Panc1 (cell line): ENCODE measurements around the gene SAMD4A. TPM values are rescaled to one million over a fixed set of nuclear protein-coding genes. Genes with fewer than 3 reads are reported as not detected.

ENCODE experiments used
- ATAC-seq: fragments of 200-7000 bp; cut with Tn5 transposase; 2 replicates; pipeline ENCODE4 v1.9.1; 2020; ENCODE audit warnings: mild to moderate bottlenecking, moderate library complexity
- BruUV-seq: library from RNA; stranded (reverse); fragments of 400-500 nt; replicated peaks from 2 replicates; lab custom pipeline; 2021; lab: Mats Ljungman, UMichigan
- CTCF ChIA-PET: fragments of 300-600 bp; sonication (Branson Sonifier 250); formaldehyde crosslinking; loops from one replicate; lab custom pipeline; 2022; ENCODE audit warnings: antibody characterized with exemption; lab: Charles Lee
- POLR2A ChIA-PET: fragments of 300-600 bp; sonication (Branson Sonifier 250); formaldehyde crosslinking; loops from one replicate; lab custom pipeline; 2022; ENCODE audit warnings: antibody characterized with exemption; lab: Charles Lee
- DNase-seq: peaks from one replicate; pipeline ENCODE4 v3.0.0-alpha.2; 2010; ENCODE audit warnings: low read depth, low spot score
- H3K27ac ChIP-seq: 2 replicates; pipeline ENCODE4 v1.5.1; 2011; ENCODE audit warnings: mild to moderate bottlenecking, low read length, inconsistent platforms
- H3K27me3 ChIP-seq: fragments of 200-500 bp; sonication (Bioruptor generic); 2 replicates; pipeline ENCODE4 v1.6.0; 2014; ENCODE audit warnings: low read length, inconsistent platforms; ENCODE audit not compliant: control insufficient read depth, insufficient read depth
- H3K36me3 ChIP-seq: fragments of 200-500 bp; sonication (Bioruptor generic); 2 replicates; pipeline ENCODE4 v1.5.1; 2014; ENCODE audit warnings: inconsistent platforms, mild to moderate bottlenecking, low read length, moderate library complexity; ENCODE audit not compliant: control insufficient read depth, insufficient read depth
- H3K4me1 ChIP-seq: 2 replicates; pipeline ENCODE4 v1.5.1; 2011; ENCODE audit warnings: inconsistent platforms, mild to moderate bottlenecking, low read length, moderate library complexity; ENCODE audit not compliant: control insufficient read depth, insufficient read depth
- H3K4me3 ChIP-seq, 2 experiments: 2 replicates each; pipeline ENCODE4 v1.5.1; 2011 to 2012; ENCODE audit warnings: low read depth in 2 of 2, low read length in 2 of 2, mild to moderate bottlenecking in 2 of 2, inconsistent platforms in 1 of 2, moderate library complexity in 1 of 2
- H3K9me3 ChIP-seq: fragments of 200-500 bp; sonication (Bioruptor generic); 2 replicates; pipeline ENCODE4 v1.5.1; 2014; ENCODE audit warnings: low read depth, mild to moderate bottlenecking, inconsistent platforms, low read length, moderate library complexity; ENCODE audit not compliant: control insufficient read depth, insufficient read depth
- CTCF ChIP-seq: fragments of 450-650 bp; IDR thresholded peaks from 2 replicates; pipeline ENCODE4 v1.5.1; 2017; ENCODE audit warnings: mild to moderate bottlenecking
- POLR2AphosphoS5 ChIP-seq: IDR thresholded peaks from 2 replicates; pipeline ENCODE4 v1.6.1; 2012; ENCODE audit warnings: mild to moderate bottlenecking, low read depth, low read length, moderate library complexity
- SIN3A ChIP-seq: IDR thresholded peaks from 2 replicates; pipeline ENCODE4 v1.6.1; 2012; ENCODE audit warnings: low read depth, mild to moderate bottlenecking, low read length, moderate library complexity, borderline replicate concordance; ENCODE audit not compliant: insufficient read depth
- TCF7L2 ChIP-seq: IDR thresholded peaks from 2 replicates; pipeline ENCODE4 v1.6.1; 2011; ENCODE audit warnings: mild to moderate bottlenecking, low read depth, low read length, inconsistent platforms
- in situ Hi-C: cut with HindIII; loops from 2 replicates; pipeline ENCODE4 v1.10.0; 2016; ENCODE audit warnings: low sequenced_read_pairs, low pct_unique_long_range_greater_than_20kb
- intact Hi-C: fragments of 100-400 bp; cut with micrococcal nuclease; formaldehyde crosslinking; loops from one replicate; pipeline ENCODE4 v1.10.0; 2022; ENCODE audit not compliant: unreplicated experiment
- total RNA-seq: library from RNA; stranded (reverse); gene quantifications from one replicate; pipeline ENCODE4 v1.2.1, GENCODE V29; 2021; ENCODE audit not compliant: unreplicated experiment
- TF ChIP-seq, protein P1 (sequence below), 2 experiments: IDR thresholded peaks; 2 replicates each; pipeline ENCODE4 v1.6.1; 2011 to 2012; ENCODE audit warnings: low read depth in 2 of 2, control low read depth in 1 of 2, low read length in 1 of 2, mild to moderate bottlenecking in 1 of 2, moderate library complexity in 1 of 2; ENCODE audit not compliant: insufficient read depth in 1 of 2

The SAMD4A gene
- total RNA-seq, 1 experiment from 2014 or later, result 15.2 TPM

GRCh38 chr14:54606178-54606577 is 39.2 kb downstream of the SAMD4A start:
- DNase-seq, result no peak

DNA sequence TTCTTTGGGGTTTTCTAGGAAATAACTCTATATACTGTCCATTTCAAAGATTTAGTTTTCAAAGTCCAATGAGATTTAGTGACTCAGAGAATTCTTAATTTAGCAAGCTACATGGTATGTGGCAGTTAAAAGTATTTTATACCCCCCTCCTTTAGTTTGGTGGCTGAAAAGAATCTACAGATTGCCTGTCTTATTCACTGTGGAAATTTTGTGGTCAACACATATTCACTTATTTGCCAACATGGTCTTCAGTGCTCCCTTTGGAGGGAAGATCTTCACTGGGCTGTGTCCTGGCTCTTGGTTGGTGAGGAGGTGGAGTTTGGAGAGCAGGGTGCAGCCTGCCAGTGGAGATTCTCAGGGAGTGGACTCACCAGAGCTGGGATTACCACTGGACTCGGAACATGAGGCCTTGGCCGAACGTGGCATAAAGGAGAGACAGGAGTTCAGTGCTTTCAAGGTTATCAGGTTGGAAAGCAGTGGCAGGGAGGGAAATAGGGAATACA is 39.8 kb downstream of the SAMD4A start:
- DNase-seq (no peak), ATAC-seq (no peak)
- no peaks in the 10 kb centered on the region for H3K4me1 ChIP-seq
- BruUV-seq, result no TSS peak
- no peaks in the 10 kb centered on the region for H3K27me3 ChIP-seq
- no peaks in the 10 kb centered on the region for H3K9me3 ChIP-seq
- no peaks in the 10 kb centered on the region for H3K36me3 ChIP-seq
- no peak overlapping the region for H3K27ac ChIP-seq
- ChIA-PET CTCF (no interaction called here), POLR2A (no interaction called here)
- in situ Hi-C loops, result no loop called here
- no peak for TF ChIP-seq SIN3A
- no peak for TF ChIP-seq TCF7L2
- TF ChIP-seq, protein P1, sequence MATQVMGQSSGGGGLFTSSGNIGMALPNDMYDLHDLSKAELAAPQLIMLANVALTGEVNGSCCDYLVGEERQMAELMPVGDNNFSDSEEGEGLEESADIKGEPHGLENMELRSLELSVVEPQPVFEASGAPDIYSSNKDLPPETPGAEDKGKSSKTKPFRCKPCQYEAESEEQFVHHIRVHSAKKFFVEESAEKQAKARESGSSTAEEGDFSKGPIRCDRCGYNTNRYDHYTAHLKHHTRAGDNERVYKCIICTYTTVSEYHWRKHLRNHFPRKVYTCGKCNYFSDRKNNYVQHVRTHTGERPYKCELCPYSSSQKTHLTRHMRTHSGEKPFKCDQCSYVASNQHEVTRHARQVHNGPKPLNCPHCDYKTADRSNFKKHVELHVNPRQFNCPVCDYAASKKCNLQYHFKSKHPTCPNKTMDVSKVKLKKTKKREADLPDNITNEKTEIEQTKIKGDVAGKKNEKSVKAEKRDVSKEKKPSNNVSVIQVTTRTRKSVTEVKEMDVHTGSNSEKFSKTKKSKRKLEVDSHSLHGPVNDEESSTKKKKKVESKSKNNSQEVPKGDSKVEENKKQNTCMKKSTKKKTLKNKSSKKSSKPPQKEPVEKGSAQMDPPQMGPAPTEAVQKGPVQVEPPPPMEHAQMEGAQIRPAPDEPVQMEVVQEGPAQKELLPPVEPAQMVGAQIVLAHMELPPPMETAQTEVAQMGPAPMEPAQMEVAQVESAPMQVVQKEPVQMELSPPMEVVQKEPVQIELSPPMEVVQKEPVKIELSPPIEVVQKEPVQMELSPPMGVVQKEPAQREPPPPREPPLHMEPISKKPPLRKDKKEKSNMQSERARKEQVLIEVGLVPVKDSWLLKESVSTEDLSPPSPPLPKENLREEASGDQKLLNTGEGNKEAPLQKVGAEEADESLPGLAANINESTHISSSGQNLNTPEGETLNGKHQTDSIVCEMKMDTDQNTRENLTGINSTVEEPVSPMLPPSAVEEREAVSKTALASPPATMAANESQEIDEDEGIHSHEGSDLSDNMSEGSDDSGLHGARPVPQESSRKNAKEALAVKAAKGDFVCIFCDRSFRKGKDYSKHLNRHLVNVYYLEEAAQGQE (IDR thresholded peaks at IDR 0.05; ENCODE audit: insufficient read depth in 1 of 2, low read depth in 2 of 2, low read length in 1 of 2), result no peak
- no peak for TF ChIP-seq POLR2AphosphoS5
- TF ChIP-seq CTCF, result no peak
- H3K4me3 ChIP-seq, result no peak overlapping the region
- intact Hi-C loops, result no loop called here

More at GRCh38 chr14:54606178-54606577, 39.2 kb downstream of the SAMD4A start:
- intact Hi-C loops (no loop called here), in situ Hi-C loops (no loop called here)
- no peak overlapping the region for H3K27ac ChIP-seq
- TF ChIP-seq CTCF (no peak), POLR2AphosphoS5 (no peak), SIN3A (no peak), TCF7L2 (no peak)
- TF ChIP-seq, protein P1 (IDR thresholded peaks at IDR 0.05; ENCODE audit: insufficient read depth in 1 of 2, low read depth in 2 of 2, low read length in 1 of 2), result no peak
- H3K36me3 ChIP-seq, result no peaks in the 10 kb centered on the region
- H3K27me3 ChIP-seq, result no peaks in the 10 kb centered on the region
- no peak overlapping the region for H3K4me3 ChIP-seq
- H3K4me1 ChIP-seq, result no peaks in the 10 kb centered on the region
- no peak for ATAC-seq
- CTCF ChIA-PET, result no interaction called here
- BruUV-seq, result no TSS peak
- POLR2A ChIA-PET, result no interaction called here
- no peaks in the 10 kb centered on the region for H3K9me3 ChIP-seq
